A549 (cell line): ENCODE results near the gene CHRND. TPM values are rescaled to one million over a fixed set of nuclear protein-coding genes. Genes with fewer than 3 reads are reported as not detected.

Experiments
- ATAC-seq, 2 experiments: fragments of 200-7000 bp in 1 of 2; fragments of >200 bp in 1 of 2; cut with Nextera tagmentation in 1 of 2; cut with Tn5 transposase in 1 of 2; 3 replicates each; pipeline versions ENCODE4 v1.8.0 to v1.9.1; 2018 to 2020; ENCODE audit warnings: mild to moderate bottlenecking in 1 of 2, moderate library complexity in 1 of 2
- CTCF ChIA-PET: fragments of 300-600 bp; sonication (Branson Sonifier 250); formaldehyde crosslinking; extraction: SDS; loops from one replicate; lab custom pipeline; 2021; ENCODE audit warnings: antibody characterized with exemption, inconsistent platforms; lab: Yijun Ruan, JAX
- POLR2A ChIA-PET: fragments of 350-600 bp; formaldehyde crosslinking; extraction: SDS; loops from one replicate; lab custom pipeline; 2021; ENCODE audit warnings: antibody characterized with exemption, inconsistent platforms; lab: Yijun Ruan, JAX
- DNase-seq, 2 experiments: peaks; one replicate each; pipeline versions ENCODE4 v3.0.0 to v3.0.0-alpha.2; 2011 to 2016; ENCODE audit warnings: low read depth in 1 of 2, low spot score in 1 of 2
- FAIRE-seq: peaks from 2 replicates; lab custom pipeline; 2011; peaks lifted over from hg19 to GRCh38; lab: Jason Lieb, UNC
- H3K27ac ChIP-seq, 2 experiments: fragments of >200 bp; sonication (Bioruptor Twin); formaldehyde crosslinking; 3 replicates each; pipeline ENCODE4 v1.5.1; 2016 to 2017
- H3K4me1 ChIP-seq: fragments of >200 bp; sonication (Bioruptor Twin); formaldehyde crosslinking; 3 replicates; pipeline ENCODE4 v1.6.1; 2016
- H3K4me2 ChIP-seq: fragments of >200 bp; sonication (Bioruptor Twin); formaldehyde crosslinking; 3 replicates; pipeline ENCODE4 v1.6.1; 2016
- H3K4me3 ChIP-seq: fragments of >200 bp; sonication (Bioruptor Twin); formaldehyde crosslinking; 3 replicates; pipeline ENCODE4 v1.5.1; 2016
- H3K9me3 ChIP-seq: fragments of >200 bp; sonication (Bioruptor Twin); formaldehyde crosslinking; 3 replicates; pipeline ENCODE4 v1.6.1; 2016
- BCL3 ChIP-seq: fragments of >200 bp; sonication (Bioruptor Twin); formaldehyde crosslinking; IDR thresholded peaks from 3 replicates; pipeline ENCODE4 v1.6.1; 2016
- CEBPB ChIP-seq, 2 experiments: fragments of >200 bp in 1 of 2; sonication (Bioruptor Twin) in 1 of 2; formaldehyde crosslinking in 1 of 2; IDR thresholded peaks; 2 replicates each; pipeline ENCODE4 v1.6.1; 2012 to 2016
- CHD2 ChIP-seq: fragments of 150-350 bp; IDR thresholded peaks from 2 replicates; pipeline ENCODE4 v1.6.1; 2014; ENCODE audit warnings: low read length; ENCODE audit not compliant: partially characterized antibody
- EHF ChIP-seq: fragments of 250-450 bp; sonication (Bioruptor Pico); IDR thresholded peaks from 2 replicates; pipeline ENCODE4 v1.5.0; 2020; ENCODE audit warnings: mild to moderate bottlenecking
- EHMT2 ChIP-seq: fragments of 200-600 bp; sonication (generic); IDR thresholded peaks from 2 replicates; pipeline ENCODE4 v1.6.1; 2016; ENCODE audit warnings: antibody characterized with exemption, low read depth, mild to moderate bottlenecking, moderate library complexity
- EP300 ChIP-seq, 2 experiments: fragments of >200 bp; sonication (Bioruptor Twin); formaldehyde crosslinking; IDR thresholded peaks; 2 replicates in 1 of 2; 3 replicates in 1 of 2; pipeline ENCODE4 v1.6.1; 2016 to 2017
- HMGXB4 ChIP-seq: fragments of 250-450 bp; sonication (Bioruptor Pico); IDR thresholded peaks from 2 replicates; pipeline ENCODE4 v1.5.0; 2021; ENCODE audit warnings: mild to moderate bottlenecking, moderate library complexity, borderline replicate concordance
- HOXB5 ChIP-seq: fragments of 250-450 bp; sonication (Bioruptor Pico); IDR thresholded peaks from 2 replicates; pipeline ENCODE4 v1.5.0; 2020; ENCODE audit warnings: mild to moderate bottlenecking, moderate library complexity
- JUN ChIP-seq, 2 experiments: fragments of >200 bp; sonication (Bioruptor Twin); formaldehyde crosslinking; IDR thresholded peaks; 2 replicates in 1 of 2; 3 replicates in 1 of 2; pipeline ENCODE4 v1.6.1; 2016 to 2017
- KDM5A ChIP-seq: fragments of 200-600 bp; sonication (generic); IDR thresholded peaks from 2 replicates; pipeline ENCODE4 v1.6.1; 2016; ENCODE audit warnings: antibody characterized with exemption, mild to moderate bottlenecking
- POLR2A ChIP-seq: IDR thresholded peaks from 2 replicates; pipeline ENCODE4 v1.6.1; 2012; ENCODE audit warnings: mild to moderate bottlenecking, low read length
- RARB ChIP-seq: fragments of 250-450 bp; sonication (Bioruptor Pico); IDR thresholded peaks from 2 replicates; pipeline ENCODE4 v1.8.0; 2021; ENCODE audit warnings: mild to moderate bottlenecking, moderate library complexity
- RCOR1 ChIP-seq: fragments of 150-350 bp; IDR thresholded peaks from 2 replicates; pipeline ENCODE4 v1.6.1; 2014; ENCODE audit warnings: antibody characterized with exemption, low read length, low read depth
- RFX5 ChIP-seq: fragments of 450-650 bp; IDR thresholded peaks from 2 replicates; pipeline ENCODE4 v1.7.1; 2014; ENCODE audit warnings: antibody characterized with exemption, mild to moderate bottlenecking, moderate library complexity
- SREBF2 ChIP-seq: fragments of 450-650 bp; IDR thresholded peaks from 2 replicates; pipeline ENCODE4 v1.6.1; 2014; ENCODE audit warnings: mild to moderate bottlenecking, moderate library complexity
- TFCP2L1 ChIP-seq: fragments of 250-450 bp; sonication (Bioruptor Pico); IDR thresholded peaks from 2 replicates; pipeline ENCODE4 v1.5.0; 2021; ENCODE audit warnings: mild to moderate bottlenecking
- TP53 ChIP-seq: fragments of 250-450 bp; sonication (Bioruptor Pico); IDR thresholded peaks from 2 replicates; pipeline ENCODE4 v1.5.0; 2021; ENCODE audit warnings: mild to moderate bottlenecking, moderate library complexity
- ZFP36 ChIP-seq: fragments of 450-650 bp; IDR thresholded peaks from 2 replicates; pipeline ENCODE4 v1.6.1; 2014; ENCODE audit warnings: borderline replicate concordance; ENCODE audit not compliant: partially characterized antibody
- ZNF302 ChIP-seq: fragments of 250-450 bp; sonication (Bioruptor Pico); IDR thresholded peaks from 2 replicates; pipeline ENCODE4 v1.9.0; 2021; ENCODE audit warnings: inconsistent platforms, mild to moderate bottlenecking, moderate library complexity
- WGBS: methylation state at CpG from one replicate; pipeline ENCODE4 v1.1.6; 2017; ENCODE audit errors: missing lambda C conversion rate; 5-methylcytosine and 5-hydroxymethylcytosine counted together
- polyA plus RNA-seq, 4 experiments: library from polyadenylated mRNA; depleted of rRNA in 3 of 4; stranded (reverse); fragments of >200 nt; fragmentation: RNase III in 1 of 4; extraction: RNeasy Plus Mini Kit Qiagen cat#74134 plus additional on column Dnase treatment in 1 of 4; gene quantifications; 2 replicates in 3 of 4; 3 replicates in 1 of 4; pipeline ENCODE4 v1.2.3, GENCODE V29; 2011 to 2017
- TF ChIP-seq, protein P1 (sequence below): fragments of 250-450 bp; sonication (Bioruptor Pico); IDR thresholded peaks from 2 replicates; pipeline ENCODE4 v1.5.0; 2020; ENCODE audit warnings: low read depth, mild to moderate bottlenecking, moderate library complexity

Gene CHRND
- polyA plus RNA-seq, 2 of the 4 experiments (the other 2 are of a cell fraction) = not detected

GRCh38 chr2:232563580-232563979, 37.6 kb downstream of the CHRND start:
- ChIA-PET POLR2A (no interaction called here), CTCF (interaction anchor here (0.7 to 1.5 kb wide), 4 partner anchors 8 to 105 kb away, joined by 3 to 4 read pairs (median 4); no protein-coding TSS in a partner anchor)
- FAIRE-seq (no peak), ATAC-seq (no peak), DNase-seq (no peak)
- Histone ChIP-seq H3K4me1 (peaks cover 13% of the 10 kb centered on the region), H3K27ac (no peak overlapping the region), H3K9me3 (no peaks in the 10 kb centered on the region), H3K4me3 (no peak overlapping the region), H3K4me2 (no peak overlapping the region)
- 68% methylated on average over 3 of the region's 3 CpGs for WGBS
- TF ChIP-seq JUN (IDR thresholded peaks at IDR 0.05) (no peak), CHD2 (no peak), SREBF2 (no peak), HOXB5 (CRISPR knock-in tag) (no peak), BCL3 (no peak), HMGXB4 (CRISPR knock-in tag) (no peak), KDM5A (no peak), TP53 (CRISPR knock-in tag) (no peak), ZNF302 (CRISPR knock-in tag) (no peak), EP300 (IDR thresholded peaks at IDR 0.05) (no peak), RFX5 (no peak), EHMT2 (no peak), ZFP36 (no peak), CEBPB (IDR thresholded peaks at IDR 0.05) (no peak), RARB (no peak), EHF (CRISPR knock-in tag) (no peak), RCOR1 (no peak), TFCP2L1 (CRISPR knock-in tag) (no peak)
- TF ChIP-seq, protein P1, sequence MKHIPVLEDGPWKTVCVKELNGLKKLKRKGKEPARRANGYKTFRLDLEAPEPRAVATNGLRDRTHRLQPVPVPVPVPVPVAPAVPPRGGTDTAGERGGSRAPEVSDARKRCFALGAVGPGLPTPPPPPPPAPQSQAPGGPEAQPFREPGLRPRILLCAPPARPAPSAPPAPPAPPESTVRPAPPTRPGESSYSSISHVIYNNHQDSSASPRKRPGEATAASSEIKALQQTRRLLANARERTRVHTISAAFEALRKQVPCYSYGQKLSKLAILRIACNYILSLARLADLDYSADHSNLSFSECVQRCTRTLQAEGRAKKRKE (CRISPR knock-in tag) = no peak

GRCh38 chr2:232567721-232568120, 41.8 kb downstream of the CHRND start:
- no peak overlapping the region for H3K4me3 ChIP-seq
- TF ChIP-seq POLR2A (no peak), EP300 (IDR thresholded peaks at IDR 0.05) (no peak), JUN (IDR thresholded peaks at IDR 0.05) (no peak), ZNF302 (CRISPR knock-in tag) (no peak)
- TF ChIP-seq, protein P1 (CRISPR knock-in tag) = no peak
- TF ChIP-seq, all 56 proteins: peak for 0
- POLR2A ChIA-PET = interaction anchor here (1.3 kb wide), 1 partner anchor 17 kb away, joined by 6 read pairs; the partner anchor contains the start of genes EIF4E2 and TIGD1
- Histone ChIP-seq H3K27ac (peak overlapping the region in 1 of 2 experiments; percentile 22; a peak in 1 of 6 replicates), H3K4me2 (peak overlapping the region; percentile 24; the same call in 2 of the 3 replicates), H3K9me3 (no peaks in the 10 kb centered on the region), H3K4me1 (peaks cover 13% of the 10 kb centered on the region)
- CTCF ChIA-PET = interaction anchor here (1.0 to 1.3 kb wide), 2 partner anchors 11 to 38 kb away, joined by 3 to 4 read pairs; no protein-coding TSS in a partner anchor
- ATAC-seq (no peak), FAIRE-seq (no peak), DNase-seq (no peak)
